Fibroblast of pulmonary artery (primary cell): ENCODE measurements around the gene MFRP.

ENCODE experiments used
- DNase-seq: peaks from one replicate; pipeline ENCODE4 v3.0.0-alpha.2; 2010; ENCODE audit warnings: low read depth
- H3K4me3 ChIP-seq: replicated peaks from 2 replicates; pipeline ENCODE4 v1.5.1; 2011; ENCODE audit warnings: low read depth, mild to moderate bottlenecking, control low read depth, low read length, moderate library complexity
- TF ChIP-seq, protein P1 (sequence below): IDR thresholded peaks from 2 replicates; pipeline ENCODE4 v1.5.1; 2011; ENCODE audit warnings: mild to moderate bottlenecking, control low read depth, low read length, inconsistent platforms; ENCODE audit errors: missing control alignments

MFRP gene

DNA sequence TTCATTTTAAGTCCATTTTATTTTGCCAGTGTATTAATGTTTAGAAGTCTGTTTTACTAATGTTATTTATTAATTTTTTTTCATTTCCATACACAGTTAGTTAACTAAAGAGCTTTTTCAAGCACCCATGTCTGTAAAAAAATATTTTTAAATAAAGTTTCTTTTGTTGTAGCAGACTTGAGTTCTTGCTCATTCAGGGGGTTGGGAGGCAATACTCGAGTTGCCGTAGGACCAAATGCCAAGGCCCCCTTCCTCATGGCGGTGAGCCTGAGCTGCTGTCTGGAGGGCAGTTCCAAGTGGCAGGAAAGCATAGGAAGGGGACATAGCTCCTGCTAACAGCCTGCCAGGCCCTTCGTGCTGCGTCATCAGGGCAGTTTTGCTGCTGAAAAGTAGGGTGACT is 38.5 kb downstream of the MFRP start:
- TF ChIP-seq, protein P1, sequence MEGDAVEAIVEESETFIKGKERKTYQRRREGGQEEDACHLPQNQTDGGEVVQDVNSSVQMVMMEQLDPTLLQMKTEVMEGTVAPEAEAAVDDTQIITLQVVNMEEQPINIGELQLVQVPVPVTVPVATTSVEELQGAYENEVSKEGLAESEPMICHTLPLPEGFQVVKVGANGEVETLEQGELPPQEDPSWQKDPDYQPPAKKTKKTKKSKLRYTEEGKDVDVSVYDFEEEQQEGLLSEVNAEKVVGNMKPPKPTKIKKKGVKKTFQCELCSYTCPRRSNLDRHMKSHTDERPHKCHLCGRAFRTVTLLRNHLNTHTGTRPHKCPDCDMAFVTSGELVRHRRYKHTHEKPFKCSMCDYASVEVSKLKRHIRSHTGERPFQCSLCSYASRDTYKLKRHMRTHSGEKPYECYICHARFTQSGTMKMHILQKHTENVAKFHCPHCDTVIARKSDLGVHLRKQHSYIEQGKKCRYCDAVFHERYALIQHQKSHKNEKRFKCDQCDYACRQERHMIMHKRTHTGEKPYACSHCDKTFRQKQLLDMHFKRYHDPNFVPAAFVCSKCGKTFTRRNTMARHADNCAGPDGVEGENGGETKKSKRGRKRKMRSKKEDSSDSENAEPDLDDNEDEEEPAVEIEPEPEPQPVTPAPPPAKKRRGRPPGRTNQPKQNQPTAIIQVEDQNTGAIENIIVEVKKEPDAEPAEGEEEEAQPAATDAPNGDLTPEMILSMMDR, result no peak
- no peak for DNase-seq
- H3K4me3 ChIP-seq, result no peak overlapping the region

DNA sequence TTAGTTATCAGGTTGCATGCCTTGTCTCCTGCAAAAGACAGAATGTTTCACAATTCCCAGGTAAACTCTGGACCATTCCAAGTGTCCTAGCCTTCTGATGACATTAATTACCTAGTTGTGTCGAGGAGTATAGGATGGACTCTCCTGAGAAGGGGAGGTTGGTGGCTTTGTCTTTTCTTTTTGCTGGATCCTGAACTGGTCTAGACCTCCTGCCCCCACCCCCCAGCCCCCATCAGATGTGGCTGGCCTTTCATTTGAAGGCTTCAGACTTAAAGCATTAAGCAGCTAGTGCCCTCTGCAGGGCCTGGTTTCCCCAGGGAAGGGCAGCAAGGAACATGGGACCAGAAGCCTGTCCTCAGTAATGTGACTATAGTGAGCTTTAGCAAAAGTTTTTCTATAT is 39.3 kb downstream of the MFRP start:
- DNase-seq, result no peak
- no peak overlapping the region for H3K4me3 ChIP-seq
- TF ChIP-seq, protein P1, result peak; percentile 16

DNA sequence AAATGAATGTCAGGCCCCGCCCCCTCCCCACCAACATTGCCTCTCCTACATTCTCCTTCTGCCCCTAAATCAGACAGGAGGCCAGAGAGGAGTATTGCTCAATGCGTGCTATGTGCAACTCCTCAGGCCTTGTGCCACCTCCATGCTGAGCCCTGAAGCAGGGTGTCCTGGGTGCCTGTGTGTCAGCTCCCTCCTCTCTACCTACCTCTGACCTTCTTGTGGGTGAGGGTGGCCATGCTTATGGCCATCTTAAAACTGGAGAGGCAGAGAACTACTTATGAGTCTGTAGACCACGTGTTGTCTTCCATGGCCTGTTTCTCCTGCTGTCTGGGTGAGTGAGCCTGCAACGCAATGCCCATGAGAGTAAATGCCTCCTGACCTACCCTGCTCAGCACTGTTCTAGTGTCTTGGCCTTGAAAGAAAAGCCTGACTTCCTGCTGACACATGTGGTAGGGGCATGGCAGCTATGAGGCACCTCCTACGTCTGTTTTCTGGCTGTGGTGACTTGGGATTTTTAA is 40.1 kb downstream of the MFRP start:
- TF ChIP-seq, protein P1, result no peak
- DNase-seq, result peak; percentile 49
- H3K4me3 ChIP-seq, result no peak overlapping the region

DNA sequence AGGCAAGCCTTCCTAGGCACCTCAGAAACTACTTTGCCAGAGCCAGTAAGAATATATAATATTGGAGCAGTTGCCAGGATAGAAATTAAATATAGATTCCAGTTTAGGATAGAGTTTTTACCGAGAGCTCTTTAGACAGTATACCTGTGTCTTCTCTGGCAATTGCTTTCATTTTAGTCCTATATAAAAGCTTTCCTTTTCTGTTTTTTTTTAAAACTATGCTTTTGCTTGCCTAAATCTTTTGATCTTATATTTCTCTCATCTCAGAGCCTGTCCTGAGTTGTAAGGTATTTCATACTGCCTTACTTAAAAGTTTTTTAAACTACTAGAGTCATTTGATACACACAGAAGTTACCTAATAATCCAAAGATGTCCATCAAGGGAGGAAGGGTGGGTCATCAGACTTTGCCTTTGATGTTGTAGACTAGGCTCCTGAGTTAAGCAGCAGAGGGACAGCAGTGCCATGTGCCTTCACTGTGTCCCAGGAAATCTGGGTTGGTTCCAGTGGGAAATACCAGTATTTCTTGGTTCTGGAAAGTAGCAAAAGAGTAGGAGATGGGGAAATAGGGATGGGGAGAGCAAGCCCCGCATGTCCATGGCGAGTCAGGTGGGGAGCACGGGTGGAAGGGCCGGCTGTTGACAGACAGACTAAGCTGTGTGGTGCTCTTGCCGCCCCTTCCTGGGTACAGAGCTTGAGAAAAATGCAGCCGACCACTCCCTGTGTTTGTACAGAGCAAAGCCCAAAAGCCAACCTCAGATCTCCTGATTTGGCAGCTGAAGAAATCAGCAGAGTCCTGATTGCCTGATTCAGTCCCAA is 40.7 kb downstream of the MFRP start:
- no peak for DNase-seq
- H3K4me3 ChIP-seq, result no peak overlapping the region
- TF ChIP-seq, protein P1, result no peak

DNA sequence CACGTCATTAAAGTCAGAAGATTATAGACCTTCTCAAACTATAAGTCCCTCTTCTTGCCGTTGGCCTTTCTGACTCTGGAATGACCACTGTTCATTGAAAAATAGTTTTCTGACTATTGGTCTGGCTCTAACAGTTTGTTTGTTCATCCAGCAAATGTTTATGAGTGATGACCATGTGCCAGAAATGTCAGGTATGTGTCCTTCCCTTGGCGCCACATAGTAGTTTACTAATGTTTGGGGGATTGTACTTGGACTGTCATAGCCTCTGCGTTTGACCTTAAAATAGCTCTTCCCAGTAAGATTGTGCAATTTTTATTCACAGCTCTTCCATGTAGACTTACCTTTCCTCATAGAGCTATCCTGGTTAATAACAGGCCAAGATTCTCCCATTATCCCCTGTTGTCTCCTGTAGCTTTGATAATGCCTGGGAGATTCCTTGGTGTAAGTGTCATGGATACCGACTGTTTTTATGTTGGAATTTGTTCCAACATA is 43.2 kb downstream of the MFRP start:
- DNase-seq, result no peak

DNA sequence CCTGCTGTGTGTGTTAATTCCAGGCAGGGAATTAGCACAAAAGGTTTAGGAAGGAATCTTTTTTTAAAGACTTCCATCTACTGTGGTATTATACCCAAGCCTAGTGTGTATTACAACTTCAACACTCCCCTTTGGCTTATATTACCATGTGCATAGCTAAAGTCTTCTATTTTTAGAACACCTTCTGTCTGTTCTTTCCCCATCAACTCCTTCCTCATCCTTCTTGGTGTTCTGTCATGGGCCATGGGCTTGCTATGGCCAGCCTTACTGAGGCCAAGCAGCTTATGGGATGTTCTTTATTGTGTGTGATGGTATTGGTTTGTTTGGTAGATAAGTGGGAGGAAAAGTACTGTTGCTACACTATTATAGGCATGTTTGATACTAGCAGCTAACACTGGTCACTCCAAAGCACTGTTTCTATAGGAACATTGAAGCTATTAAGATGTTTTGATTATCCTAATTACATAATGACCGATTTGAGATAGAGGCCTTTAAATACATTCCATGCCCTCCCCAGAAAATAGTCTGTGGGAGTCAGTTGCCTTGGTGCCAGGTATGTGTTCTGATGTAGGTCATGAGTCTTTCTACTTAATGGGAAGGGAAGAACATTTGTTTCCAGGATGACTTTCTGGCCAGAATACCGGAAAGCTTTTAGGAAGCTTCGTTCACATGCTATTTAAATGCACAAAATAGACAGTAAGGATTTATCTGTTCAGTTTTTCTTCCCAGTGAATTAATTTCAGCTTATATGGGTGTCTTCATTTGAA is 46.1 kb downstream of the MFRP start:
- DNase-seq, result no peak
- TF ChIP-seq, protein P1, result no peak
- H3K4me3 ChIP-seq, result no peak overlapping the region

More for the DNA sequence above, 43.2 kb downstream of the MFRP start:
- TF ChIP-seq, protein P1, result no peak
- no peak overlapping the region for H3K4me3 ChIP-seq
